ENCODE measurements around the gene ALOX15.

DNA sequence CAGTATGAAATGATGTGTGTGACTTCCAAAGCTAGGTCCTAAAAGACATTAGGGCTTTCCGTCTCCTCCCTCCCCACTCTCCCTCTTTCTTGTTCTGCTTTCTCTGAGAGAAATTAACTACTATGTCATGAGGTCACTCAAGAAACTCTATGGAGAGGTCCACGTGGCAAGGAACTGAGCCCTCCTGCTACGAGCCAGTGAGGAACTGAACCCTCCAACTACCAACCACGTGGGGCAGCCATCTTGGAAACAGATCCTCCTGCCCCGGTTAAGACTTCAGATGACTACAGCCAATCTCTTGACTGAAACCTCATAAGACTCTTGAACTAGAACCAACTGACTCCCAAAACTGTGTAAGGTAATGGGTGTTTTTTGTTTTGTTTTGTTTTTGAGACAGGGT is 4.2 kb upstream of the ALOX15 start:
- TF ChIP-seq EZH2 (IDR thresholded peaks at IDR 0.05; ENCODE audit: low read length, unreplicated experiment): no peak
- TF ChIP-seq, protein P1, sequence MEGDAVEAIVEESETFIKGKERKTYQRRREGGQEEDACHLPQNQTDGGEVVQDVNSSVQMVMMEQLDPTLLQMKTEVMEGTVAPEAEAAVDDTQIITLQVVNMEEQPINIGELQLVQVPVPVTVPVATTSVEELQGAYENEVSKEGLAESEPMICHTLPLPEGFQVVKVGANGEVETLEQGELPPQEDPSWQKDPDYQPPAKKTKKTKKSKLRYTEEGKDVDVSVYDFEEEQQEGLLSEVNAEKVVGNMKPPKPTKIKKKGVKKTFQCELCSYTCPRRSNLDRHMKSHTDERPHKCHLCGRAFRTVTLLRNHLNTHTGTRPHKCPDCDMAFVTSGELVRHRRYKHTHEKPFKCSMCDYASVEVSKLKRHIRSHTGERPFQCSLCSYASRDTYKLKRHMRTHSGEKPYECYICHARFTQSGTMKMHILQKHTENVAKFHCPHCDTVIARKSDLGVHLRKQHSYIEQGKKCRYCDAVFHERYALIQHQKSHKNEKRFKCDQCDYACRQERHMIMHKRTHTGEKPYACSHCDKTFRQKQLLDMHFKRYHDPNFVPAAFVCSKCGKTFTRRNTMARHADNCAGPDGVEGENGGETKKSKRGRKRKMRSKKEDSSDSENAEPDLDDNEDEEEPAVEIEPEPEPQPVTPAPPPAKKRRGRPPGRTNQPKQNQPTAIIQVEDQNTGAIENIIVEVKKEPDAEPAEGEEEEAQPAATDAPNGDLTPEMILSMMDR (conservative IDR thresholded peaks at IDR 0.05; ENCODE audit: low read depth, low read length): no peak
- TF ChIP-seq EZH2phosphoT487 (IDR thresholded peaks at IDR 0.05; ENCODE audit: borderline replicate concordance, low read length): no peak

Measured in PC-3 (cell line).